K562 (cell line): ENCODE data around the gene HTR2C.

Experiments
- KDM5B ChIP-seq: fragments of 200-600 bp; sonication (generic); IDR thresholded peaks from 2 replicates; pipeline ENCODE4 v1.6.1; 2012; ENCODE audit warnings: low read depth, mild to moderate bottlenecking, moderate library complexity, low read length, control low read depth, inconsistent platforms; ENCODE audit not compliant: insufficient replicate concordance
- MCM5 ChIP-seq: fragments of 450-650 bp; IDR thresholded peaks from 2 replicates; pipeline ENCODE4 v1.6.1; 2016; ENCODE audit warnings: low read depth
- POLR2A ChIP-seq: fragments of 450-650 bp; conservative IDR thresholded peaks from 2 replicates; pipeline ENCODE4 v1.6.1; 2016
- TF ChIP-seq, protein P1 (sequence below), 3 experiments: IDR thresholded peaks in 2 of 3; conservative IDR thresholded peaks in 1 of 3; 2 replicates each; pipeline ENCODE4 v1.5.1; 2011 to 2012; ENCODE audit warnings: low read length in 3 of 3, mild to moderate bottlenecking in 3 of 3, control low read depth in 2 of 3, improper control_type of control experiment in 1 of 3, inconsistent platforms in 1 of 3, low read depth in 1 of 3, mixed read lengths in 1 of 3, moderate library complexity in 1 of 3; ENCODE audit not compliant: insufficient read depth in 2 of 3

DNA sequence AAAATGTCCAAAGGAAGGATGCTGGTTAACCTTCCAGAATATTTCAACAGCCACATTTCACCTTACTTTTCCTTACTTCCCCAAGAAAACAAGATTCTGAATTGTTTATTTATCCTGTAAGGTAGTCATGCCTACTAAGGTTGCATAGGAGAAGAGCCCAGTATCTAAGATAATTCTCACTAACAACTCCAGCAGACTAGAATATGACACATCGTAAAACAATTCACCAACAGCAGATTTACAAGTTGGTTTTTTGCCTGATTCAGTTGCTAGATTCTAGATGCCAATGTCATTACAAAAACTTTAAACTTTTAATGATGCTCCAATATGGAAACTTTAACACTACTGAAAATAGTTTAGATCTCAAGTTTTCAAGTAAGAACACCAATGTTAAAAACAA is 257.2 kb downstream of the HTR2C start:
- TF ChIP-seq MCM5: no peak
- TF ChIP-seq KDM5B: no peak
- TF ChIP-seq, protein P1, sequence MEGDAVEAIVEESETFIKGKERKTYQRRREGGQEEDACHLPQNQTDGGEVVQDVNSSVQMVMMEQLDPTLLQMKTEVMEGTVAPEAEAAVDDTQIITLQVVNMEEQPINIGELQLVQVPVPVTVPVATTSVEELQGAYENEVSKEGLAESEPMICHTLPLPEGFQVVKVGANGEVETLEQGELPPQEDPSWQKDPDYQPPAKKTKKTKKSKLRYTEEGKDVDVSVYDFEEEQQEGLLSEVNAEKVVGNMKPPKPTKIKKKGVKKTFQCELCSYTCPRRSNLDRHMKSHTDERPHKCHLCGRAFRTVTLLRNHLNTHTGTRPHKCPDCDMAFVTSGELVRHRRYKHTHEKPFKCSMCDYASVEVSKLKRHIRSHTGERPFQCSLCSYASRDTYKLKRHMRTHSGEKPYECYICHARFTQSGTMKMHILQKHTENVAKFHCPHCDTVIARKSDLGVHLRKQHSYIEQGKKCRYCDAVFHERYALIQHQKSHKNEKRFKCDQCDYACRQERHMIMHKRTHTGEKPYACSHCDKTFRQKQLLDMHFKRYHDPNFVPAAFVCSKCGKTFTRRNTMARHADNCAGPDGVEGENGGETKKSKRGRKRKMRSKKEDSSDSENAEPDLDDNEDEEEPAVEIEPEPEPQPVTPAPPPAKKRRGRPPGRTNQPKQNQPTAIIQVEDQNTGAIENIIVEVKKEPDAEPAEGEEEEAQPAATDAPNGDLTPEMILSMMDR (IDR thresholded peaks at IDR 0.05 in 2 of 3, conservative IDR thresholded peaks at IDR 0.05 in 1 of 3; ENCODE audit: insufficient read depth in 2 of 3, low read depth in 1 of 3, low read length in 3 of 3): no peak
- no peak for TF ChIP-seq POLR2A
